Erythroblast (primary cell): ENCODE measurements around the gene MAML2.

ENCODE experiments used
- GATA1 ChIP-seq: IDR thresholded peaks from 2 replicates; pipeline ENCODE4 v1.6.1; 2011; ENCODE audit warnings: low read depth, mild to moderate bottlenecking, control low read depth, low read length, moderate library complexity
- POLR2A ChIP-seq: IDR thresholded peaks from 2 replicates; pipeline ENCODE4 v1.6.1; 2011; ENCODE audit warnings: mild to moderate bottlenecking, low read length

- no peak for TF ChIP-seq POLR2A
- no peak for TF ChIP-seq GATA1
Observed at GRCh38 chr11:96284917-96285316, 58.1 kb downstream of the MAML2 start.
